ENCODE measurements around the gene CCDC92. TPM values are rescaled to one million over a fixed set of nuclear protein-coding genes. Genes with fewer than 3 reads are reported as not detected.
"Not testable (repeated sequence)": the region's sequence is repeated elsewhere in the genome, so short reads cannot be mapped to it uniquely, and the experiment has no call there.

CCDC92 gene
- total RNA-seq, 1 donor from 2014 or later: 17.6 TPM

GRCh38 chr12:123911672-123912409, 60.8 kb downstream of the CCDC92 start:
- intact Hi-C loops (cut with micrococcal nuclease): not testable (repeated sequence)

- intact Hi-C loops (cut with micrococcal nuclease): no loop called here
These were observed 61.9 kb downstream of the CCDC92 start for GRCh38 chr12:123910761-123911193.

GRCh38 chr12:123910057-123910456, 62.6 kb downstream of the CCDC92 start:
- intact Hi-C loops (cut with micrococcal nuclease): no loop called here

GRCh38 chr12:123908884-123909725, 63.5 kb downstream of the CCDC92 start:
- intact Hi-C loops (cut with micrococcal nuclease): loop anchor here (5.0 kb wide), 1 partner anchor 123 kb away; no protein-coding TSS in a partner anchor

GRCh38 chr12:123907726-123908476, 64.7 kb downstream of the CCDC92 start:
- intact Hi-C loops (cut with micrococcal nuclease): loop anchor here (5.0 kb wide), 1 partner anchor 124 kb away; no protein-coding TSS in a partner anchor

- intact Hi-C loops (cut with micrococcal nuclease): loop anchor here (5.0 kb wide), 1 partner anchor 125 kb away; no protein-coding TSS in a partner anchor
These were observed 65.8 kb downstream of the CCDC92 start for GRCh38 chr12:123906711-123907420.

DNA sequence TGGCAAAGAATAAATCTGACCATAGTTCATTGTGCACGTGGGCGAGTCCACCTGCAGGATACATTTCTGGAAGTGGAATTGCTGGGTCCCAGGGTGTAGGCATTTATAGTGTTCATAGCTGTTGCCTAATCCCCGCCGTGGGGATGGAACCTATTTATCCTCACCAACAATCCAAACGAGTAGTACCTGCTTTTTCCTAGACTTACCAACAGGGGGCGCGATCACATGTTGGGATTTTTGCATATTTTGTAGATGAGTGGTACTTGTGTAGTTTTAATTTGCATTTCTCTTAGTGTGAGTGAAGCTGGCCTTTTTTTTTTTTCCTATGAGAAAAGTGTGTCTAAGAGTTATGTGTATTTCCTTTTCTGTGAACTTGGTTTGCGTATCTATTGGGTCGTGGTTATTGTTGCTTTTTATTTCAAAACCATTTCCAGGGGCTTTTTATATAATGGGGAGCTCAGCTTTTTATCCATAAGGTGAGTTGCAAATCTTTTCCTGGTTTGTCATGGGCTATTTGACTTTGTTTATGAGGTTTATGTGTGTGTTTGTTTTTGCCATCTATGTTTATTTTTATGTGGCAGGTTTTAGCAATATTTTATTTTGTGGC, 67.2 kb downstream of the CCDC92 start:
- intact Hi-C loops (cut with micrococcal nuclease): loop anchor here (1.0 to 5.0 kb wide), 2 partner anchors 79 to 127 kb away; no protein-coding TSS in a partner anchor

GRCh38 chr12:123903301-123904065, 69.1 kb downstream of the CCDC92 start:
- intact Hi-C loops (cut with micrococcal nuclease): no loop called here

GRCh38 chr12:123902821-123903220, 69.8 kb downstream of the CCDC92 start:
- intact Hi-C loops (cut with micrococcal nuclease): no loop called here

DNA sequence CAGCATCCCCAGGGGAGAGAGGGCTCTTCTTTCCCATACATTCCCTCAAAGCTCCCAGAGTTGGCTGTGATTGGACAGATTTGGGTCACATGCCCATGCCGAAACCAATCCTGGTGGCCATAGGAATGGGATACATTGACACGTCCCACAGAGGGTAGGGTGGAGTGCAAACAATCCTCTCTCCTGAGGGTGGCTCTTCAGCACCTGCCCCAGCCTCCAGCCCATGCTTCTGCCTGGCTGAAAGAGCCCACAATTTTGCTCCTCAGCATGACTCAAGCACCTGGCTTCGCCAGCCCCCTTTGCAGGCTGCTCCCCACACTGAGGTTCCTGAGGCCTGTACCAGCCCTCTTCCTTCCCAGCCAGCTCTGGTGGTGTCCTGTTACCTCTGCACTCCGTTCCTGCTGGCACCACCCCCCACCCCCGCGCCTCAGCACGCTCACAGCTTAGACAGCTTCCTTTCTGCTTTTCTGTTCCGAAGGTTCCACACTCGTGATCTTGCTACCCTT, 71.7 kb downstream of the CCDC92 start:
- intact Hi-C loops (cut with micrococcal nuclease): no loop called here

GRCh38 chr12:123899368-123899767, 73.3 kb downstream of the CCDC92 start:
- intact Hi-C loops (cut with micrococcal nuclease): no loop called here

GRCh38 chr12:123898673-123899072, 74.0 kb downstream of the CCDC92 start:
- intact Hi-C loops (cut with micrococcal nuclease): no loop called here

- intact Hi-C loops (cut with micrococcal nuclease): no loop called here
These were observed 75.4 kb downstream of the CCDC92 start for GRCh38 chr12:123897221-123897620.

DNA sequence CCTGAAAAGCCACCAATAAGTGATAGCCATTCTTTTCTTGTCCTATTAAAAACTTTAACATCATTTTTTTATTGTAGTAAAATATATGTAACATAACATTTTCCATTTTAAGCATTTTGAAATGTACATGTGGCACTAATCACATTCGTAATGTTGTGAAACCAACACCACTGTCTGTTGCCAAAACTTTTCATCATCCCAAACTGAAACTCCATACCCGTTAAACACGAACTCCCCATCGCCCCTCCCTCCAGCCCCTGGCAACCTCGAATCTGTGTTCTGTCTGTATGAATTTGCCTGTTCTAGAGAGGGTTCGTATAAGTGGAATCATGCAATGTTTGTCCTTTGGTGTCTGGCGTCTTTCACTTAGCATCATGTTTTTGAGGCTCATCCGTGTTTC, 75.9 kb downstream of the CCDC92 start:
- intact Hi-C loops (cut with micrococcal nuclease): no loop called here

DNA sequence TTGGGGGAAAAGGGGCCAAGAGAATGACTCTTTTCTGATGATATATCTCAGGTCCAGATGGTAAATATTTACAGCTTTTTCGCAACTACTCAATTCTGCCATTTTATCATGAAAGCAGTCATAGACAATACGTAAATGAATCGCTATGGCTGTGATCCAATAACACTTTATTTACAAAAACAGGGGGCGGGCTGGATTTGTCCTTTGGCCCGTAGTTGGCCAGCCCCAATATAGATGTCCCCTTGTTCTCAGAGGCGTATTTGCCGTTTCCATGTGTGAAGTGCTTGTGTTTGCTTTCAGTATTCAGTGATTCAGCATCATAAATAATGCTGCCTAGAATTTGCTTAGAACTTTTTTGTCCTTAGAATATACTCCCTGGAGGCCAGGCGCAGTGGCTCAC, 77.2 kb downstream of the CCDC92 start:
- intact Hi-C loops (cut with micrococcal nuclease): no loop called here

DNA sequence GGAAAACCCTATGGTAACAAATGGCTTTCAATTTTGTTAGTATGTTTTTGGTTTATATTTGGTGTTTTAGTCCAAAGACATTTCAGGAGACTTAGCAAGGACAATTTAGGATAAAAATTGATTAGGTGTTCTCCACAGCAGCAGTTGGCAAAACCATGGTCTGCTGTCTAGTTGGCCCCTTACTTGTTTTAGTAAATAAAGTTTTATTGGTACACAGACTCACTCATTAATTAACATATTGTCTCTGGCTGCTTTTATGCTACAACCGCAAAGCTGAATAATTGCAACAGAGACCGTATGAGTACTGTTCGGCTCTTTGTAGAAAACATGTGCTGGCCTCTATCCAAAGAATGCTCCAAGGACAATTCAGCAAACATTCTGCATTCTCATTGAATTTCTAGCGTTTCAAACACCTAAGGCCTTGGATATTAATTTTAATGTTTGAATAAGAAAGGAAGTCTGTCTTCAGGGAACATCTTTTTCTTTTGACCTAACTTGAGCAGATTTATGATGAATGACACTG, 77.7 kb downstream of the CCDC92 start:
- intact Hi-C loops (cut with micrococcal nuclease): no loop called here

GRCh38 chr12:123893276-123893675, 79.4 kb downstream of the CCDC92 start:
- intact Hi-C loops (cut with micrococcal nuclease): no loop called here

- intact Hi-C loops (cut with micrococcal nuclease): no loop called here
These were observed 79.8 kb downstream of the CCDC92 start for GRCh38 chr12:123892853-123893252.

DNA sequence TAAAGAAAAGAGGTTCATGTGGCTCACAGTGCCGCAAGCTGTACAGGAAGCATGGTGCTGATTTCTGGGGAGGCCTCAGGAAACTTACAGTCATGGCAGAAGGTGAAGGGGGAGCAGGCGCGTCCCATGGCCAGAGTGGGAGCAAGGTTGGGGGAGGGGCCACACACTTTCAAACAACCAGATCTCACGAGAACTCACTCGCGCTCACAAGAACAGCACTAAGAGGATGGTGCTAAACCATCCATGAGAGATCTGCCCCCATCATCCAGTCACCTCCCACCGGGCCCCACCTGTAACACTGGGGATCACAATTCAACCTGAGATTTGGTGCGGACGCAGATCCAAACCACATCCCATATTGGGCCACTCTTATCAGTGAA, 80.5 kb downstream of the CCDC92 start:
- intact Hi-C loops (cut with micrococcal nuclease): no loop called here
